GM21367 (cell line): Measurements from ENCODE around the gene ANKRD10.

Experiments used
- ATAC-seq: cut with Tn5 transposase; IDR thresholded peaks from one replicate; pipeline ENCODE4 v1.9.1; 2021; ENCODE audit not compliant: unreplicated experiment

Gene ANKRD10

DNA sequence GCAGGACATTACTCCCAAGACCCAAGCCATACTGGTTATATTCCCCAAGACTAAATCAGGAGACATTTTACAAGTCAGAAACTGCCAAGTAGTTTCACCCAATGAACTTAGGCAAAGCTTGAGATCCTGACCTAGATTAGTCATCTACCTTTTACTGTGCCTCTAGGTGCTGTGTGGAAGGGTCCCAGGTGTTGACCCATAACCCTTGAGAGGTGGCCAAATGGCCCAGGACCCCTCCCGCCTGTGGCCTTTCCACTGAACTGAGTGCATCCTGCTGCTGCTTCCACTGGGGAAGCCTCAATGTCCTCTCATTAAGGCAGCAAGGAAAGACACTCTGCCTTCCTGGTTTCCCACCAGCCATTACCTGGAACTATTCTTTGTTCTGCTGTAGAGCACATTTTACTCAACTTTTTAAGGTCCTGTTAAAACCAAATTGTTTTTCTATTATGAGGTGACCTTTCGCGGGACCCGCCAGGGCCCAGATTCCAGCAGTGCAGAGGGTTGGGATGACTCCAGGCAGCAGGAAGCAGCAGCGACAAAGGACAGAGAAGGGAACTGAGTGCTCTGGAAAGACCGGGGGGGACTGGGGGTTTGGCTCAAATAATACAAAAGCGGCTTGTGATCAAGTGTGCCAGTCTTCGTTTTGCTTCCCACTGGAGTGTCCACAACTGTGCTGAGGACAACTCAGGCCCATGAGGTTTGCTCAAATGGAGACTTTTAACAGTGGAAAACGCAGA, 27.1 kb downstream of the ANKRD10 start:
- no peak for ATAC-seq

DNA sequence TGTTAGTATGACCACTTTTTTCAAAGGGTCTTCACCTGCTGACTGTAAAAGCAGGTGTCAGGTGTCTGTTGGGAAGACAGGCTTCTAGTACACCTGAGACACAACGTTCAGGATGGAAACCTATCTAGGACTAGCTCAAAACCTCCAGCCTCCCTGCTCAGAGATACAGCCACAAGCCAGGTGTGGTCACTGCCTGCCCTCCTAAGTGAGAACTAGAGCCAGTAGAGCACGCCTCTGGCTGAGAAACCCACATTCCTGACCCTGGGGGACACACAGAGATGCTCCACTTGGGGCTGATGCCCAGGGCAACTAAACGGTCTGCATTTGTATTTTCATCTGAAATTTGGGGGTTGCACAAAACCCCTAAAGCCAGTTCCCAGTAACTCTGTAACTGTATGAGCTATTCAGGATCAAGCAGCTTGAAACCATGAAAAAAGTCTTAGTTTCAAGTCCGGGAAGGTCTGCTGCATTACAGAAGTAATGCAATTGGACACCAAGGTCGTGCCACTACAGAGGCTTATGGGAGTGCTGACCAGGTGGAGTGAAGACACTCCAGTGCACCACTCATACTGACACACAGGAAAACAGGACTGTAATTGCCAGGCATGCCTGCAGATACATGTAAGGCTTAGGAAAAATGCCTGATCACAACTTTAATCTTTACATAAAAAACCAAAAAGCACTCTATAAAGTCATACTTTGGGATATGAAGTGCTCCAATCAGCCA, 27.8 kb downstream of the ANKRD10 start:
- no peak for ATAC-seq

DNA sequence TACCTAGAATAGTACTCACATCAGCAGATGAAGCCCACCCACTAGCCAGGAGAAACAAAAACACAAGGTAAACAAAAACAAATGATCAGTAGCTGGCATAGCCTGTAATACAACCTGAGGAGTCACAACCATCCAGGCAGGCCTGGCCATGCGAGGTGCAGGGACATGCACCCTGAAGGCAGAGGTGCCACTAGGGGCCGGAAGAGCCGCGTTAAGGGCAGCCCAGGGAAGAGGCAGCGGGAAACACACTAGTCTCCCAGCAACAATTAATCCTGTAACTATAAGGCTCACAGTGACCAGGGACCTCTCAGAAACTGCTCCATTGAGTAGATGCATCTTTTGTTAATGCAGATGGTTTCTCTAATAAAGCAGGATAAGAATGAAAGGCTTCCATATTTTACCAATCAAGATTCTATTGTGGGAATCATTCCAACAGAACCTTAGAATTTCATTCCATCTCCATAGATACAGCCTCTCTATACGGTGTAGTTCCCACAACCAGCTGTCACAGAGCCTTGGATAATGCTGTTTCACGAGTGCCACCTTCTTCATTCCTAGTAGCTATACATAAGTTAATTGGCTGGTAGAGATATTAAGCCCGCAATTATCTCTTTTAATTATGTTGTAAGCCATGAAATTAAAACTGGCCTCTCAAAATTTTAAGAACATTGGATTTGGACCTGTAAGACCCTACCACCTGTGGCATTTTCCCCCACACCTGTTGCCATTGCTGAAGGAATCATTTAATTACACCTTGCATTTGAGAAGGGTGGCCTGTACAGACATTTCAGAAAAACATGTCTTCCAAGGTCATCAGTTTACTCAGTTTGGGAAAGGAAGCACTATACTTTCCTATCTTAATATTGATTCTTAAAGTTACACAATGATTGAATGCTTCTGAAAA, 28.7 kb downstream of the ANKRD10 start:
- ATAC-seq = no peak

DNA sequence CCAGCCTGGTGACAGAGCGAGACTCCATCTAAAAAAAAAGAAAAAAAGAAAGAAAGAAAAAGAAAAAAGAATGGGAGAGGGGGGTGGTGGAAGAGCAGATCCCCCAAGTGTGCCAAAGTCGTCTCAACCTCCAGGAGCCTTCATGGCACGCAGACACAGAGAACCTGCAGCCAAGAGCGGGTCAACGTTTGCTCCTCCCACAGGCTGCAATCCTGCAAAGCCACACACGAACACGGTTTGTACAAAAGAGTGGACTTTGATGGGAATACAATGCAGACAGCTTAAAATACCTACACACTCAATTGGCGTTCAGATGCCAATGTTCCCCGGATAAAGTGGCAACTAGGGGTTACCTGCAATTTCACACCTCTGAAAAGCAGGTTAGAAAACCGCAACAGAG, 29.4 kb downstream of the ANKRD10 start:
- no peak for ATAC-seq

DNA sequence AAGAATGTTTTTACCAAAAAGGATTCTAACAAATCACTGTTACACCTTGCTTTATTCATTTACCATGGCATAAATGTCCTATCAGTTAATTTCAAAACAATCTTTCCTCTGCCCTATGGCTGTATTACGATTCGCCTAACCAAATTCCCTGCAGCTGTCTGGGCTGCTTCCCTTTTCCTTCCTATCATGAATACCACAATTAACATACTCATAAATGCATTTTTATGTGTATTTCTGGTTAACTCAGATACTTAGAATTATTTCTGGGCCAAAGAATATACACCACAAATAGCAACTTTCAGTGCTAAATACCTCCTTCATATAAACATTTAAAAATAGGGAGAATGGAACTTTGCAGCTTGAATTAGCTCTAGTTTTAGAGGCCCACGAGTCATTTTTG, 30.4 kb downstream of the ANKRD10 start:
- ATAC-seq = no peak

DNA sequence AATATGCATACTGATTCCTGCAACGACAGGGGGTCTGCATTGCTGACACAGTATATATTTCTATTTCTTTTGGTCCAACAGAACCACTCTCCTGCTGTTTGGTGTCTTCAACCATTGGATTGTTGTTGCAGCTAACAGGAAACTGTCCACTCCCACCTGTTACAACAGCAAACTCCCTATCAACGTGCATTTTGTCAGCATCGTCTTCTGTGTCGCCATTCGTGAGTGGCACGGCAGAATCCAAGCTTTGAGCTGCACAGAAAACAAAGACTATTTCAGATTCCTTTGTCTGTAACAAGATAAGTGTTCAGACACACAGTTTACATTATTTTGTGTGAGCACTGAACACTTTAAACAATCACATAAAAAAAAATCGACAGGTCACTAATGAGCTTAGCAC, 31.3 kb downstream of the ANKRD10 start:
- no peak for ATAC-seq

DNA sequence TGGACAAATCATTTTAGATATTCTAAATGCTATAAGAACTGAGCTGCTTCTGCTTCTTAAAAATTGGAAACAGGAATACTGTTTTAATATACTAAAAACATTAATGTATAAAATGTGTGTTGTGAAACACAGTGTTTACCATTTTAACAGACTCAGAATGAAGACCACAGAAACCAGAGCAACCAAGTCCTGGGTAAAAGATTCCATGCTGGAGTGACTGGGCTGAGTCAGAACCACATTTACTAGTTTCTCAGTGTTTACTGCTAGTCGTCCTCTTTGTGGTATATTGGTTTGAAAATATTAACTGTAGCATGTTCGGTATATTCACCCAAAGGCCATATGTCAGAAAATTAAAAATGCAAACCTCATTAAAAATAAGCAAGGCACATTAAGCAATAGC, 31.9 kb downstream of the ANKRD10 start:
- ATAC-seq = no peak

DNA sequence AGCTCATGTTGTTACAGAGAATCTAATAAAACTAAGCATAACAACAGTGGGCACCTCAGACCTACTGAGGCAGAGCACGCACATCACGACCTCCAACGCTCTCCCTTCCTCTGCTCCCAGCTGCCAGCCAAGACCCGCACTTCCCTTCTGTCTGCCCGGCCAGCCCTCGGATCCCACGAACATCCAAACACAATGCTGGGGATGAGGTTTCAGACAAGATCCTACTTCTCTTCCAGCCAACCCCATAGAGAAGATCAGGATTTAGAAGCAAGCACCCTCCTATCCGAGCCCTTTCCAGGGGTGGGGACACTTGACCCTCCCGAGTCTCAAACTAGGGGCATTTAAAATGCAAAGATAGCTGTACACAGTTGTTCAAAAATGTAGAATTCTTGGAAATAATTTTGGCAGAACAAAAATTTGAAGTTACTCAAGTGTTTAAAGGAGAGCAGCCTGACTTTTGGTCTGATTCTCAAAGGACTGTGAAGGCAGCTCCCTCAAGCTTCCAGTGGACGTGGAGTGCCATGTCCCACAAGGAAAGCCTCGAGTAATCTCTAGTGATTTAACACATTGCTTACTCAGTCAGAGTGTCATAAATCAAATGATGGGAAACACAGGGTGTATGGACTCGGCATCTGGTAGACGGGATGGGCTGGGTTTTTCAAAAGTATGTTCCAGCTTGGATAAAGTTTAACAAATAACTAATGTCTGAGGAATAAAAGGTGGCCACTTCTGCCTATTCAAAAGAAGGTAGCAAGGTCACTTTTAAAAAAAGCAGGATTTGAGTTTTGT, 32.8 kb downstream of the ANKRD10 start:
- ATAC-seq = no peak

DNA sequence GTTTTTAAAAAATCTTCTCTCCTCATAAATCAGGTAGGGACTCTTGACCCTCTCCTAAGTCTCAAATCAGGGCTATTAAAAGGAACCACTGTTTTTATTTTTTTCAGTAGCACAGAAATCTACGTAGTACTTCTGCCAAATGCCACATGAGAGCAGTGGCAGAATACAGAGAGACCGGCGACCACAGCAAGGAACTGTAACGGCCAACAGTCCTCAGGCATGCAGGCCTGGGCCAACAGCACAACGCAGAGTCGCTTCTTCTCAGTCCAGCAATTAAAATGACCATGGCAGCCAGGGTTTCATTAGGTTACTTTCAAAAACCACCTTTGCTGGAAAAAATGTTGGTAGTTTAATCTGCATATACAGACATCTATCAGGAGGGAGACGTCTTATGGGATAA, 34.2 kb downstream of the ANKRD10 start:
- ATAC-seq = no peak

DNA sequence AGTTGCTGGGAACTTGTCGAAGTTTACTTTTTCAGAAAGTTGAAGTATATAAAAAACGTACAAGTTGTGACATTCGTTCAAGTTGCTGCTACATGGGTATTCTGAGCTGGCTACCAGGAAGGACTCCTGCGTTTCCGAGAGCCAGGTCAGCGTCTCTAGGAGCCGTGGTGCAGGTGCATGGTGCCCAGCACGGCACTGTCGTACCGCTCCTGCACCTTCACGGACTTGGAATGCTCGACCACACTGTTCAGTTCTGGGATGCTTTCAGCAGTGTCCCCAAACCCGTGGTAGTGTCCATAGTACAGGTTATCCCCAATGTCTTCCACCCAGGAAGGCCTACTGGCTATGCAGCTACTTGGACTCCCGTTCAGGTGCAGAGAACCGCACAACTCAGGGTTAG, 35.4 kb downstream of the ANKRD10 start:
- no peak for ATAC-seq

DNA sequence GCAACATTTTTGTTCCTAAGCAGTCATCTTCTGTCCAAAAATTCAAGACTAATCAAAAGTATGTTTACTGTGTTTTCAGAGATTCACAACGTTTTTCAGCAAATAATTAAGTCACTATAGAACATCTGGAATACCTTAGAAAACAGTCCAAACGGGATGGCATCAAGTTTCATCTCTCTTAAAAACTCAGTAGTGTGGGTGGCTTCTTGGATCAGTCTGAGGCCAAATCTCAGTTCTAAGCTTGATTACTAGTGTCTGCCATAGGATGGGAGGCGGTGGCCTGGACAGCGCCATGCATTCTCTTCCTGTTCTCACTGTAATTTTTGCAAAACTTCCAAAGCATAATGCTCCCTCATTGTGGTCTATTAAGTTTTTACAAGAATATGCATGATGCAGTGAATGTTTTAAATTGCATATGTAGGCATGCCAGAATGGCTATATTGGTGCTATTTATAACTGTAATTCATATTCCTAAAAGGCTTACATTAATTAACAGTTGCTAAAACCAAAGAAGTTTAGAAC, 37.1 kb downstream of the ANKRD10 start:
- ATAC-seq = no peak

DNA sequence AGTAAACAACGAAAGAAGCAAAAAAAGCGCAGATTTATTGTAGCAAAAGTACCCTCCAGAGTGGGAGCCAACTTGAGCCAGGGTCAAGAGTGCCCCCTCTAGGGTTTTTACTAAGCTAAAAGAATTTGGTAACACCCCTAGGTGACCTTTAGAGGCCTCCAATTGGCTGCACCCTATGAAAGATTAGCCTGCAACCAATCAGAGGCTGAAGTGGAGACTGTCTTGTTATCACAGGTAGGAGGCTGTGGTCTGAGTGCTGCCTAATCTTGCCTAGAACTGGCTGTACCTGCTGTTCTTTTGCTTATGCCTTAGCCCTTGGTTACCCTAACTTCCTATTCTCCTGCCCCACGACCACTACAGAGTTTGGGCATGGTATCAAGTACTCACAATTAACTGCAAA, 38.3 kb downstream of the ANKRD10 start:
- no peak for ATAC-seq

DNA sequence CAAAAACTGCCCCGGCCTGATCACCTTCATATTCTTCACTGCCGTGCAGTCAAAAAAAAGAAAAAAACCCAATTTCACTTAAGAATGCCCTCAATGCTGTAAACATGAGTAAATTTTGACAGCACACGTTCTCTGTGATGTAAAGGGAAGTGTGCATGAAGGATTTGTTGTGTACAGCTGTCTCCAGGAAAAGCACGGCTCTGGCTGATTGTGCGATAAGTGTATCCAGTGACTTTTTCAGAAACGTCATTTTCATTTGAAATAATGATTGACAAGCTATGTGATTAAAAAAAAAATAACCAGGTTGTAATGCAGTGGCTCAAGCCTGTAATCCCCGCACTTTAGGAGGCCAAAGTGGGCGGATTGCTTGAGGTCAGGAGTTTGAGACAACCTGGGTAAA, 39.6 kb downstream of the ANKRD10 start:
- ATAC-seq = no peak

DNA sequence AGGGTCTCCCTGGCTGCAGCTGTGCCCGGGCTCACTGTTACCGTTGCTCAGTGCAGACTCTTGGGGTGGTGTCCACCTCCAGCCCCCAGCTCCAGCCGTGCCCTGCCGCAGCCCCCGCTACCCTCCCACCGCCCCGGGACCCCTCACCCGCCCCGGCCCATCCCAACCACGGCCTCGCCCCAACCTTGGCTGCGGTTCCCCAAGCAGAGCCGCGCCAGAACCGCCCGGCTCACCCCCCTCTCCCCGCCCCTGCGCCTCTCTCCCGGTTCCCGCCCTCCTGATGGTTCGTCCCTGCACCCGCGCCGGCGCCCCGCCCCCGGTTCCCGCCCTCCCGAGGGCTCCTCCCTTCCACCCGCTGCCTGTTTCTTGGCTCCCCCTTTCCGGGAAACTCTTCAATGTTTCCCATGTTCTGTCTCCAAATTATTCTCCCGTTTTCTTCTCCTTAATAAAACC, 40.3 kb downstream of the ANKRD10 start:
- ATAC-seq = no peak

DNA sequence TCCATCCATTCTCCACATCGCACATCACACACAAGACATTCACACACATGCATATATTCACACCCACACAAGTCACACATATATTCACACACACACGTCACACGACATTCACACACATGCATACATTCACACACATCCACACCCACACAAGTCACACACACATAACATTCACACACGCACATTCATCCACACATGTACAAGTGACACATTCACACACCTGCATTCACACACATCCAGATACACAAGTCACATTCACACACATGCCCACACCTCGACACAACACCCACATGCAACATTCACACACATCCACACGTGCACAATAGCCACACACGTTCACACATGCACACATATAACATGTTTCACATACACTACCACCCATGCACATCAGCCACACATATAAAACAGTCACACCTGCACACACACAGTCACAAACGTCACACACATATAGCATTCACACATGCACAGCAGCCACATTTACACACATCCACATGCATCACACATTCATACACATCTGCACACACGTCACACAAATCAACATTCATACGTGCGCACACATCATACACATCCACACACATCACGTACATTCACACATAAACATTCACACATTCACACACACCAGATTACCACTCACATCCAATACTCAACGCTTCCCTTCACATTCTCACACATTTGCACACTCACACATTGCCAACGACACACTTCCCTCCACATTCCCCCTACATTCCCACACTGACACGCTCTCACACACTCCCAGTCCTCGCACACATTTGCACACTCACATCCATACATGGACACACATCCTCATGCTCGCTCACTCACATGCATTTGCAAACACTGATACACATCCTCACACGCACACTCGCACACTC, 41.0 kb downstream of the ANKRD10 start:
- ATAC-seq = no peak

DNA sequence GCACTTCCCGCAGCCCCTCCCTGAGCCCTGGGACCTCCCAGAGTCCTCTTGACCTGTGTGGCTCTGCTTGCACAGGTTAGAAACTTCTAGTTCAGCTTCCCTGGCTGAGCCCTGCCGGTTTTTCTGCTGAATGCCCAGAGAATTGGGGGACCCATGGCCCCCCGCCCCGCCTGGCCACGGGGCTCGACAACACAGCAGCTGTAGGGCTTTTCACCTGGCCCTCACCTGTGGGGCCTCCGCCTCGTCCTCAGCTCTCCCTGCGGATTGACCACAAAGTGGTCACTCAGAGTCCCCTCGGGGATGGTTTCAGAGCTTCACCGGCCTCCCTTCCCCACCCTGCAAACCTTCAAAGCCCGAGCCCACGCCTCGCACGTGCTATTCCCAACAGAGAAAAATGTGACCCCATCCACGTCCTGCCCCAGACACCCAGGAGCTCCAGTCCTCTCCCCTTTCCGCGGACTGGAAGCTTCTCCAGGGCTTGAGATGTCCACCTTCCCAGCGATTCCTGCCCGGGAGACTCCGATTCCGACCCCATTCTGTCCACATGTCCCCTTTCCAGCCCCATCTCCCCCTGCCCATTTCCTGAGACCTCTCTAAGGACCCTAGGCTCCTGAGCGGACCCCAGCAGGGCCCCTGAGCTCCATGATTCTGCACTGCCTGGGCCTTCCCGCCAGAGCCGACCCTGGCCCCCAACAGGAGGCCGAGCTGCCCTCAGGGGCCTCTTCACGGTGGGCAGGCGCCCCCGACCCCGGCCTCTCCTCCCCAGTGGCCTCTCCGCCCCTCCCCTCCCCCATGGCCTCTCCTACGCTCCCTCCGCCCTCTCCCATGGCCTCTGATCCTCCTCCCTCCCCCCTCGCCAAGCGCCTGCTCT, 41.9 kb downstream of the ANKRD10 start:
- no peak for ATAC-seq

DNA sequence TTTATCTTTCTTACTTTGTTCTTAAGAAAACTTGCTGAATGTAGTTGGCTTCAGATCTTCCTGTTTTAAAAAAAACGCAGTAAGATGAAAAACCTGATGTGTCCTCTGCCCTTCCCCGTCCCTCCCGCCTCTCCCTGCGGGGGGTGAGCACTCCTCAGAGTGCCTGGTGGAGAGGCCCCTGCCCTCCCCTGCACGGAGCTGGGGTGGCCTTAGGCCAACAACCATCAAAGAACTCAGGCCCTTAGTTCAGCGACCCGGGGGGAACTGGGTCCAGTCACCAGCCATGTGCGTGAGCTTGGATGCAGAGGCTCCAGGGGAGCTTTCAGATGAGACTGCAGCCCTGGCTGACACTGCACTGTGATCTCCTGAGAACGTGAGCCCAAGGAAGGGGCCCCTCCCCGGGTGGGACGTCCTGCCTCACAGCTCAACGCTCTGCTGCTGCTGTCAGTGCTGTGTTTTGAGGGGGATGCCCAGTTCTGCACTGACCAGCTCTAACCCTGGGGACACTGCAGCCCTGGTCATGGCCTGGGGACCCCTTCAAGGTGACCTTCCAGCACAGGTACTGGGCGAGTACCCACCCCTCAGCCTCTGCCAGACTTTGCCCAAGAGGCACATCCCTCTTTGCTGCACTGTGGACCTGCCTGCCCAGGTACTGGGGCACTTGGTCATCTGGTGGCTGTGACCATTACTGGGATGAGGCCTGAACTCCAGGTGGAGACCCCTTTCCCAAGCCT, 42.7 kb downstream of the ANKRD10 start:
- no peak for ATAC-seq
